IPS-11a (cell line): ENCODE results near the gene SAC3D1.

ENCODE experiments used
- H3K4me3 ChIP-seq: one replicate; pipeline ENCODE4 v1.5.1; 2013; ENCODE audit warnings: low read depth, low read length, control low read depth

The SAC3D1 gene

GRCh38 chr11:65086809-65087208 lies 45.8 kb downstream of the SAC3D1 start:
- no peak overlapping the region for H3K4me3 ChIP-seq

GRCh38 chr11:65087216-65087615 lies 46.2 kb downstream of the SAC3D1 start:
- no peak overlapping the region for H3K4me3 ChIP-seq

GRCh38 chr11:65087827-65088226 lies 46.8 kb downstream of the SAC3D1 start:
- H3K4me3 ChIP-seq: no peak overlapping the region

GRCh38 chr11:65089621-65090020 lies 48.6 kb downstream of the SAC3D1 start:
- H3K4me3 ChIP-seq: no peak overlapping the region

- H3K4me3 ChIP-seq: no peak overlapping the region
Measured at GRCh38 chr11:65090628-65091027, 49.6 kb downstream of the SAC3D1 start.
